GM19043 (cell line): ENCODE results near the gene CPT1C.
"Not testable (repeated sequence)": the region's sequence is repeated elsewhere in the genome, so short reads cannot be mapped to it uniquely, and the experiment has no call there.

Experiments used
- ATAC-seq: cut with Tn5 transposase; IDR thresholded peaks from one replicate; pipeline ENCODE4 v1.9.1; 2021; ENCODE audit warnings: low read depth; ENCODE audit not compliant: unreplicated experiment

The CPT1C gene

GRCh38 chr19:49696865-49697264, 5.9 kb downstream of the CPT1C start:
- no peak for ATAC-seq

GRCh38 chr19:49699364-49699763, 8.4 kb downstream of the CPT1C start:
- no peak for ATAC-seq

- ATAC-seq, result no peak
Observed at GRCh38 chr19:49700563-49700962, 9.6 kb downstream of the CPT1C start.

- no peak for ATAC-seq
Observed at GRCh38 chr19:49701271-49701786, 10.4 kb downstream of the CPT1C start.

DNA sequence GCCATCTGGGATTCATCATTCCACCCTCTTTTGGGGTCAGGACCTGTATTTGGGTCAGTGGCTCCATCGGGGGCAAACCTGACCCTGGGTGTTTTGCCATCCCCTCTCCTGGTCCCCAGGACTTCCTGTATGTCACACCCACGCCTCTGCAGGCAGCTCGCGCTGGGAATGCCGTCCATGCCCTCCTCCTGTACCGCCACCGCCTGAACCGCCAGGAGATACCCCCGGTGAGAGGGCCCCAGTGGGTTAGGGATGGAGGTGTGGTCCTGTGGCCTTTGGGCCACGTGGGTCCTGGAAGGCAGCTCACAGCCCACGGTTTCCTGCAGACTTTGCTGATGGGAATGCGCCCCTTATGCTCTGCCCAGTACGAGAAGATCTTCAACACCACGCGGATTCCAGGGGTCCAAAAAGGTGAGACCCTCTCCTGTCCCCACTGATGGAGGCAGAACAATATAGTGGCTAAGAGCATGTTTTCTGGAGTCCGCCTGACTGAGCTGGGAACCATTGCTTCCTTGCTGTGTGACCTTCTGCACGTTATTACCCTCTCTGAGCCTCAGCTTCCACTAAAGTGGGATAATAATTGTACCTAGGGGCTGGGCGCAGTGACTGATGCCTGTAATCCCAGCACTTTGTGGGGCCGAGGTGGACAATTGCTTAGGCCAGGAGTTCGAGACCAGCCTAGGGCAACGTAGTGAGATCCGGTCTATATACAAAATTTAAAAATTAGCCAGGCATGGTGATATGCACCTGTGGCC, 14.1 kb downstream of the CPT1C start:
- no peak for ATAC-seq

DNA sequence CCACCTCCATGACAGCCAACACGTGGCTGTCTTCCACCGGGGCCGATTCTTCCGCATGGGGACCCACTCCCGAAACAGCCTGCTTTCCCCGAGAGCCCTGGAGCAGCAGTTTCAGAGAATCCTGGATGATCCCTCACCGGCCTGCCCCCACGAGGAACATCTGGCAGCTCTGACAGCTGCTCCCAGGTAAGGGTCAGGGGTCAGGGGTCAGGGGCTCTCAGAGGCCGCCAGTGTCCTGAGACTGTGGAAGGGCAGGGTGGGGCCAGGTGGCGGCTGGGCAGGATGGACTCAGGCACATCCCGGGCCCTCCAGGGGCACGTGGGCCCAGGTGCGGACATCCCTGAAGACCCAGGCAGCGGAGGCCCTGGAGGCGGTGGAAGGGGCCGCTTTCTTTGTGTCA, 15.0 kb downstream of the CPT1C start:
- ATAC-seq, result no peak

- ATAC-seq, result no peak
Observed at GRCh38 chr19:49710372-49710951, 19.5 kb downstream of the CPT1C start.

DNA sequence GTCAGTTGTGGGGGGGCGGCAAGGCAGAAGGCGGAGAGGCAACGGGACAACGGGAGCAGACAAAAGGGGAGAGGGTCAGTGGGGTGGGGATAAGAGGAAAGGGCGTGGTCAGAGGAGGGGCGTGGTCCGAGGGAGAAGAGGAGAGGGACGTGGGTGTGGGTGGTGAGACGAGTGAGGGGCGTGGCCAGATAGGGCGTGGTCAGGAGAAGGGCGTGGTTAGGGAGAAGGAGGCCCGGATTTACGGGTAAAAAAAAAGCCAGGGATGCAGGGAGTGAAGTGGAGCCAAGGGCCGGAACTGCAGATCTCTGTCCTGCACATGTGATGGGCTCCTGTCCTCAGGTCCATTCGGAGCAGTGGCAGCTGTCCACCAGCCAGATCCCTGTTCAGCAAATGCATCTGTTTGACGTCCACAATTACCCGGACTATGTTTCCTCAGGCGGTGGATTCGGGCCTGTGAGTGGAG, 21.5 kb downstream of the CPT1C start:
- no peak for ATAC-seq

GRCh38 chr19:49713236-49713845, 22.4 kb downstream of the CPT1C start:
- ATAC-seq, result no peak

- ATAC-seq, result no peak
Observed at GRCh38 chr19:49716154-49716553, 25.2 kb downstream of the CPT1C start.

DNA sequence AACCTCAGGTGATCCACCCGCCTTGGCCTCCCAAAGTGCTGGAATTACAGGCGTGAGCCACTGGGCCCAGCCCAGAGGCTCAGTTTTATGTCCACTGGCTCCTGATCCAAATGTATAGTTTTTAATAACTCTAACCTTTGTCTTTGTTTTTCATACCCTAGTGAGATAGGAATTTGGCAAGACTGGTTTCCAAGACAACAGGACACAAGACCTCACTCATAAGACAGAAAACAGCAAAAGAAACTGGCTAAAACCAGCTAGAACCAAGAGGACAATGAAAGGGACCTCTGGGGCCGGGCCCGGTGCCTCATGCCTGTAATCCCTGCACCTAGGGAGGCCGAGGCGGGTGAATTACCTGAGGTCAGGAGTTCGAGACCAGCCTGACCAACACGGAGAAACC, 27.6 kb downstream of the CPT1C start:
- no peak for ATAC-seq

DNA sequence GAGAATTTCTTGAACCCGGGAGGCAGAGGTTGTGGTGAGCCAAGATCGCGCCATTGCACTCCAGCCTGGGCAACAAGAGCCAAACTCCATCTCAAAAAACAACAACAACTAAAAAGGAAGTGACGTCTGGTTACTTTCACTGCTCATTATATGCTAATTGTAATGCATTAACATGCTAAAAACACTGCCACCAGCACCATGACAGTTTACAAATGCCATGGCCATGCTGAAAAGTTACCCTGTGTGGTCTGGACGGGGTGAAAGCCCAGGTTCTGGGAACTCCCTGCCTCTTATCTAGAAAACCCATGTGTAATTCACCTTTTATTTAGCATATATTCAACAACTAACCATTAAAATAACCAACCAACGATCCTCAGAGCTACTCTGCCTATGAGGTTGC, 28.1 kb downstream of the CPT1C start:
- no peak for ATAC-seq

DNA sequence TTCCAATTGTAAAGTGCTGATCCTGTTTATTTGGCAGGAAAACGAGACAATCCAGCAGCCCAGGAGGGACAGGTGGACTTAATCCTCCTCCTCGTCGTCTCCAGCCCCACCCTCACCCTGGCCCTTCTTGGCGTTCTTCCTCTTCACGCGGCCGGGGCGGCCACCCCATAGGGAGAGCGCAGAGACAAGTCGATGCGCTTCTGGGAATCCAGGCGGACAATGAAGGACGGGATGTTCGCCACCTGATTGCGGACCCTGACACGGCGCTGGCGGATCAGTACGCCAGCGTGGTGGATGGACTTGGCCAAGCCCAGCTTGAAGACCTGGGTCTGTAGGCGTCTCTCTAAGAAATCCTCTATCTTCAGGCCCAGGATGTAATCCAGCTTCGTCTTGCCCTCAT, 28.5 kb downstream of the CPT1C start:
- not testable (repeated sequence) for ATAC-seq

DNA sequence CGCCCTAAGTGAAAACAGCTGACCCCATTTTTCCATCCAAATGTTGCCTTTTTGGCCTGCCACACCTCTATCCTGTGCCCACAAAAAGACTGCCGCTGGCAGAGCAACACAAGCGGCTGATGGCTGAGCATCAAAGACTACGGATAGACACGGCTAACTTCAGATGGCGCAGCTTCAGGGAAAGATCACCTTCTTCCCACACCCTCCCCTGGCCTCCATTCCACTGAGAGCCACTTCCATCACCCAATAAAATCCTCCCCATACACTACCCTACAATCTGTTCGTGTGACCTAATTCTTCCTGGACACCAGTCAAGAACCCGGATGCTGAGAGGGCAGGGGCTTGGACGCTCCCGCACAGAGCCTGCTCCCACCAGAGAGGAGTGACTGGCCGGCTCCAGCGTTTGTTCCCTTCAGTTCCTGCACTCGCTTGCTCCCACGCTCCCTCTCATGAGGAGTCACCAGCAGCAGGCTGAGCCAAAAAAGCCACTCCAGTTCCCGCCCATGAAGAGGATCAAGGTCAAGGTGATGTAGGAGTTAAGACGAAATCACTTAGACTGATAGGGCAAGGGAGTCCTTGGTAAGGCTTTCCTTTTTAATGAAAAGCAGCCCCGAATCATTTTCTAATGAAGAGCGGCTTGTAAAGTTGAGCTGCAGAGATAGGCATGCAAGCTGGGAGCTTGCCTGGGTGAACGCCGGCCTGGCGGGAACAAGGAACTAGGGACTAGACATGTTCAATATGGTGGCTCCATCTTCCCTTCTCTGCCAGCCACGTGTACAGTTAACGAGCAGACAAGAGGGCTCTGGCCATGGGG, 36.5 kb downstream of the CPT1C start:
- no peak for ATAC-seq

GRCh38 chr19:49730166-49730565, 39.2 kb downstream of the CPT1C start:
- no peak for ATAC-seq

DNA sequence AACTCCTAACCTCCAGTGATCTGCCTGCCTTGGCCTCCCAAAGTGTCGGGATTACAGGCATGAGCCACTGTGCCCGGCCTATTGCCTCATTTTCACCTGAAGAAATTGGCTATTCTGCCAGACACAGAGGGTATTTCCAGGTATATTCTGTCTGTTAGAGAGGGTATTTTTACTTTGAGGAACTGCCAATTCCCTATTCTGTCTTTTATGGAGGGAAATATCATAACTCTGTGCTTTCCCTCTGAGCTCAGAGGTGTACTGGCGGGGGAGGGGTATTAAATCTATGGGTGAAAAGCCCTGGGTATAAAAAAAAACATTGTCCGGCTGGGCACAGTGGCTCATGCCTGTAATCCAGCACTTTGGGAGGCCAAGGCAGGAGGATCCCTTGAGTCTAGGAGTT, 47.4 kb downstream of the CPT1C start:
- no peak for ATAC-seq

DNA sequence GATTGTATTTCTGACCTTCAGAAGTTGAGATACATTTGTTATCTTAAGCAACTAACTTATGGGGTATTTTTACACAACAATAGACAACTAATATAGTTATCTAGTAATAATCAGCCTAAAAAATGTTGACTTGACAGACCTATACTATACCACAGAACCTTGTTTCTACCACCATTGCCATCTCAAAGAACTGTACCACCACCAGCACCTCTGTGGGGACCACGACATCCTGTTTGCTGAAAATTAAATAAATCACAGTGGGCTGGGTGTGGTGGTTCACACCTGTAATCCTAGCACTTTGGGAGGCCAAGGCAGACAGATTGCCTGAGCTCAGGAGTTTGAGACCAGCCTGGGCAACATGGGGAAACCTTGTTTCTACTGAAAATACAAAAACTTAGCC, 48.2 kb downstream of the CPT1C start:
- ATAC-seq, result no peak

DNA sequence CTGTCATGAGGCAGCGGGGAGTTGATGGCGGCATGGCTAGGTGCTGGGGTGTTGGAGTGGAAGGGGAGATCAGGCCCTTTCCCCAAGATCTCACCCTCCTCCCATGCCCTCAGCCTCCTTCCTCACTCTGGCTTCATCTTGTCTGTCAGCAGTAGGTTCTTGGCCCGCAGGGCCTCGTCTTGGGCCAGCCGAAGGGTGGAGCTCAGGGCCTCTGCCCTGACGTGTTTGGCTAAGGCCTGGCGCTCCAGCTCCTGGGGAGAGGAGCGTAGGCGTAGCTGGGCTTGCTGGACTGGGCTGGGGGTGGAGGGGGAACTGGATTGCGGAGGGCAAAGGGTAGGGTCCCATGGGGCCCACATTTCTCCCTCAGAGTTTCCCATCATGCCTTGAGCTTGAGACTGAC, 49.0 kb downstream of the CPT1C start:
- ATAC-seq, result no peak

DNA sequence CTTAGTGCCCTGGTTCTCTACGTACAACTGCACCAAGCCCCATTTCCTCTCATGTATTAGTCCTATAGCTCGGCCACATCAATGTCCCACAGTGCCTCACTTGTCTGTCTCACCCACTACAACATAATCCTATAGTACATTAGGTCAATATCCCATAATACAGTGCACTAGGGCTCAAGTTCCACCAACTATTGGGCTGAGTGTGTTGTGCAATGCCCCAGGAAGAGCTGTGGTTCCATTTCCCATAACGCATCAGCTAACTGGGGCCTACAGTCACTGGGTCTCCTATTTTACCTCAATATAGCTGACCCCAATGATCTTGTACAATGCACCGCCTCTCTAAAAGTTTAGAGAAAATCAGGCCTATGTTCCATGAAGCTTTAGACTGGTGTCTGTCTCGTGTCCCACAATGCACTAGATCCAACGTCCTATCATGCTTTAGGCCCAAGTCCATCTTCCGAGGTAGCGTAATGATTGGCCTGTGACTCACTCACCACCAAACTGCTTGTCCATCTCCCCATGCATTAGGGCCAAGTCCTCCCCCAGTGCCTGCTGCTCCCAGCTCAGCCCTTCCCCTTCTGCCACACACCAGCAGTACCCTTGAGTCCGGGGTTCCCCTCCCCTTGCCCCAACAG, 50.4 kb downstream of the CPT1C start:
- ATAC-seq, result no peak

DNA sequence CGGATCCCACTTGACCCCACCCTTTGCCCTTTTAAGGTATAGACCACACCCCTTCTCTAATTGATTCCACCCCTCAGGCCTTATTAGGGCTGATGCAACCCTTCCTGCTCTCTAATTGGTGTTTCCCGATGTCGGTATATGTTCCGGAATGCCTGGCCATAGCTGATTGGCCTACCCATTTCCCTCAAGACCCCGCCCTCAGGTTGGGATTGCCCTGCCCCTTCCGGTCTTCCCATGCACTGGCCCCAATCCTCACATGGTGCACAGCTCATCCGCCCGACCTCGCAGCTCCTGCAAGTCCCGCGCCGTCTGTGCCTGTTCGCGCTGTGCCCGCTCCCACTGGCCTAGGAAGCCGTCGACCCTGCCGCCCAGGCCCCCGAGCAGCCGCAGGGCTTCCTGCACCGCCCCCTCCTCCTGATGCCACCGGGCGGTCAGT, 54.0 kb downstream of the CPT1C start:
- ATAC-seq, result no peak
